CD4-positive, alpha-beta T cell (primary cell): ENCODE results near the gene MPG. TPM values are rescaled to one million over a fixed set of nuclear protein-coding genes. Genes with fewer than 3 reads are reported as not detected.

Experiments
- ATAC-seq: fragments of 200-7000 bp; cut with Tn5 transposase; one replicate; pipeline ENCODE4 v1.10.0; 2022; ENCODE audit warnings: mild to moderate bottlenecking; ENCODE audit not compliant: poor library complexity
- CTCF ChIA-PET: fragments of 350-600 bp; sonication (Branson Sonifier 250); formaldehyde crosslinking; loops from one replicate; lab custom pipeline; 2021; ENCODE audit warnings: antibody characterized with exemption, inconsistent platforms; lab: Charles Lee
- POLR2A ChIA-PET: fragments of 350-600 bp; sonication (Branson Sonifier 250); formaldehyde crosslinking; loops from one replicate; lab custom pipeline; 2021; ENCODE audit warnings: antibody characterized with exemption, inconsistent platforms; lab: Charles Lee
- DNase-seq, 14 experiments: peaks; one replicate each; pipeline ENCODE4 v3.0.0-alpha.2; 2013 to 2020; ENCODE audit warnings: mixed read lengths in 2 of 14
- H3K27ac ChIP-seq, 2 donors: one replicate each; pipeline versions ENCODE4 v1.5.1 to v1.7.0; 2013; ENCODE audit warnings: low read length in 2 of 2, low read depth in 1 of 2, mild to moderate bottlenecking in 1 of 2
- H3K27me3 ChIP-seq, 2 experiments: 1 replicate in 1 of 2; 2 replicates in 1 of 2; pipeline versions ENCODE4 v1.6.1 to v1.7.0; 2013; ENCODE audit warnings: low read length in 2 of 2, control low read depth in 1 of 2, mild to moderate bottlenecking in 1 of 2, moderate library complexity in 1 of 2; ENCODE audit not compliant: insufficient read depth in 2 of 2, control insufficient read depth in 1 of 2
- H3K36me3 ChIP-seq: one replicate; pipeline ENCODE4 v1.6.1; 2013; ENCODE audit warnings: low read length, control low read depth; ENCODE audit not compliant: insufficient read depth
- H3K4me1 ChIP-seq: one replicate; pipeline ENCODE4 v1.6.1; 2013; ENCODE audit warnings: low read length, control low read depth; ENCODE audit not compliant: insufficient read depth
- H3K4me3 ChIP-seq: one replicate; pipeline ENCODE4 v1.5.1; 2013; ENCODE audit warnings: mild to moderate bottlenecking, low read length, moderate library complexity
- H3K9me3 ChIP-seq, 2 experiments: 1 replicate in 1 of 2; 2 replicates in 1 of 2; pipeline versions ENCODE4 v1.6.1 to v1.7.0; 2013; ENCODE audit warnings: low read length in 2 of 2, mild to moderate bottlenecking in 2 of 2, control low read depth in 1 of 2, moderate library complexity in 1 of 2; ENCODE audit not compliant: control insufficient read depth in 1 of 2, insufficient read depth in 1 of 2
- H3K27ac Mint-ChIP-seq: one replicate; pipeline ENCODE4 v1.8.0; 2020; ENCODE audit warnings: mixed read lengths
- H3K27me3 Mint-ChIP-seq: one replicate; pipeline ENCODE4 v1.8.0; 2021; ENCODE audit warnings: mixed read lengths
- H3K36me3 Mint-ChIP-seq: one replicate; pipeline ENCODE4 v1.8.0; 2021; ENCODE audit warnings: low read depth, mixed read lengths
- H3K4me1 Mint-ChIP-seq: one replicate; pipeline ENCODE4 v1.8.0; 2021; ENCODE audit warnings: low read depth, mixed read lengths
- H3K4me3 Mint-ChIP-seq: one replicate; pipeline ENCODE4 v1.8.0; 2020; ENCODE audit warnings: mild to moderate bottlenecking, mixed read lengths
- H3K9me3 Mint-ChIP-seq: one replicate; pipeline ENCODE4 v1.8.0; 2020; ENCODE audit warnings: mixed read lengths
- intact Hi-C, 2 experiments: fragments of 100-400 bp; cut with DNase I in 1 of 2; cut with micrococcal nuclease in 1 of 2; formaldehyde crosslinking; loops; one replicate each; pipeline versions ENCODE4 v1.15.1 to v1.9.0; 2023 to 2025; cut with DNase I, micrococcal nuclease
- total RNA-seq, 174 experiments: library from RNA in 2 of 174; stranded (reverse) in 2 of 174; gene quantifications; one replicate each; pipeline ENCODE4 v1.2.3 and lab custom pipeline; 2021 to 2026
- TF ChIP-seq, protein P1 (sequence below): fragments of 200-600 bp; IDR thresholded peaks from one replicate; pipeline ENCODE4 v1.8.0; 2022; ENCODE audit warnings: antibody characterized with exemption, mild to moderate bottlenecking

The MPG gene
- total RNA-seq, 2 experiments from 2014 or later: 14.1 to 17.1 TPM

DNA sequence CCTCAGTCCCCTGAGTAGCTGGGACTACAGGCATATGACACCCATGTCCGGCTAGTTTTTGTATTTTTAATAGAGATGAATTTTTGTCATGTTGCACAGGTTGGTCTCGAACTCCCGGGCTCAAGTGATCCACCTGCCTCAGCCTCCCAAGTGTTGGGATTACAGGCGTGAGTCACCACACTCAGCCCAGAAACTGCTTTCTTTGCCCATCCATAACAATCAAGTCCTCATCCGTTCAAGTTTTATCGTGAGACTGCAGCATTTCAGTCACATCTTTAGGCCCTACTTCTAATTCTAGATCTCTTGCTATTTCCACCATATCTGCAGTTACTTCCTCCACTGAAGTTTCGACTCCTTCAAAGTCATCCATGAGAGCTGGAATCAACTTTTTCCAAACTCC lies 54.1 kb downstream of the MPG start:
- no peak overlapping the region for H3K27ac Mint-ChIP-seq
- H3K4me1 Mint-ChIP-seq: peaks cover 52% of the 10 kb centered on the region
- Histone ChIP-seq H3K4me3 (no peak overlapping the region), H3K27ac (no peak overlapping the region), H3K36me3 (no peaks in the 10 kb centered on the region), H3K9me3 (no peaks in the 10 kb centered on the region), H3K4me1 (peaks cover 8% of the 10 kb centered on the region), H3K27me3 (no peaks in the 10 kb centered on the region)
- no peaks in the 10 kb centered on the region for H3K9me3 Mint-ChIP-seq
- ChIA-PET CTCF (no interaction called here), POLR2A (no interaction called here)
- DNase-seq: no peak
- H3K36me3 Mint-ChIP-seq: peaks cover 18% of the 10 kb centered on the region
- TF ChIP-seq, protein P1, sequence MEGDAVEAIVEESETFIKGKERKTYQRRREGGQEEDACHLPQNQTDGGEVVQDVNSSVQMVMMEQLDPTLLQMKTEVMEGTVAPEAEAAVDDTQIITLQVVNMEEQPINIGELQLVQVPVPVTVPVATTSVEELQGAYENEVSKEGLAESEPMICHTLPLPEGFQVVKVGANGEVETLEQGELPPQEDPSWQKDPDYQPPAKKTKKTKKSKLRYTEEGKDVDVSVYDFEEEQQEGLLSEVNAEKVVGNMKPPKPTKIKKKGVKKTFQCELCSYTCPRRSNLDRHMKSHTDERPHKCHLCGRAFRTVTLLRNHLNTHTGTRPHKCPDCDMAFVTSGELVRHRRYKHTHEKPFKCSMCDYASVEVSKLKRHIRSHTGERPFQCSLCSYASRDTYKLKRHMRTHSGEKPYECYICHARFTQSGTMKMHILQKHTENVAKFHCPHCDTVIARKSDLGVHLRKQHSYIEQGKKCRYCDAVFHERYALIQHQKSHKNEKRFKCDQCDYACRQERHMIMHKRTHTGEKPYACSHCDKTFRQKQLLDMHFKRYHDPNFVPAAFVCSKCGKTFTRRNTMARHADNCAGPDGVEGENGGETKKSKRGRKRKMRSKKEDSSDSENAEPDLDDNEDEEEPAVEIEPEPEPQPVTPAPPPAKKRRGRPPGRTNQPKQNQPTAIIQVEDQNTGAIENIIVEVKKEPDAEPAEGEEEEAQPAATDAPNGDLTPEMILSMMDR: no peak
- intact Hi-C loops: no loop called here
- H3K27me3 Mint-ChIP-seq: no peaks in the 10 kb centered on the region
- no peak overlapping the region for H3K4me3 Mint-ChIP-seq
- ATAC-seq: no peak

DNA sequence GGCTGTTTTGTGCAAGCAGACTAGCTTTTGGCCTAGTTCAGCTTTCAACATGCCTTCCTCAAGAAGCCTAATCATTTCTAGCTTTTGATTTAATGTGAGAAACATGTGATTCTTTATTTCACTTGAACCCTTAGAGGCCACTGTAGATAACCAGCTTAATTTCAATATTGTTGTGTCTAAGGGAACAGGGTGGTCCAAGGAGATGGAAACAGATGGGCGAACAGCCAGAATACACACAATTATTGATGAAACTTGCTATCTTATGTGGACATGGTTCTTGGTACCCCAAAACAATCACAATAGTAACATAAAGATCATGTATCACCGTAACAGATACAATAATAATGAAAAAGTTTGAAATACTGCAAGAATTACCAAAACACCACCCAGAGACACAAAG lies 55.7 kb downstream of the MPG start:
- Histone ChIP-seq H3K27me3 (no peaks in the 10 kb centered on the region), H3K9me3 (no peaks in the 10 kb centered on the region), H3K4me1 (peaks cover 19% of the 10 kb centered on the region), H3K27ac (no peak overlapping the region), H3K4me3 (no peak overlapping the region), H3K36me3 (no peaks in the 10 kb centered on the region)
- H3K4me3 Mint-ChIP-seq: no peak overlapping the region
- ChIA-PET CTCF (no interaction called here), POLR2A (no interaction called here)
- H3K9me3 Mint-ChIP-seq: no peaks in the 10 kb centered on the region
- no peak for ATAC-seq
- intact Hi-C loops: no loop called here
- H3K36me3 Mint-ChIP-seq: peaks cover 18% of the 10 kb centered on the region
- H3K4me1 Mint-ChIP-seq: peaks cover 55% of the 10 kb centered on the region
- TF ChIP-seq, protein P1: no peak
- DNase-seq: no peak
- H3K27ac Mint-ChIP-seq: no peak overlapping the region
- no peaks in the 10 kb centered on the region for H3K27me3 Mint-ChIP-seq

Other genes with a start within 250 kb of the MPG start
- 1 to 10 TPM; 4.1 TPM for gene POLR3K, start 24.6 kb upstream of the MPG start, total RNA-seq
- 1 to 10 TPM; 4.8 to 5.1 TPM for gene SNRNP25, start 24.4 kb upstream of the MPG start, total RNA-seq
- gene RHBDF1, start 5.6 kb upstream of the MPG start, total RNA-seq: under 1 TPM; 0.33 to 0.34 TPM
- gene NPRL3, start 60.4 kb downstream of the MPG start, total RNA-seq: 10 to 100 TPM; 29.5 to 30.8 TPM
- not detected for gene HBZ, start 74.4 kb downstream of the MPG start, total RNA-seq
- not detected for gene HBM, start 87.8 kb downstream of the MPG start, total RNA-seq
- not detected for gene HBA2, start 94.7 kb downstream of the MPG start, total RNA-seq
- not detected for gene HBA1, start 98.5 kb downstream of the MPG start, total RNA-seq
- gene HBQ1, start 102.2 kb downstream of the MPG start, total RNA-seq: not detected
- 10 to 100 TPM; 94.8 to 98.4 TPM for gene LUC7L, start 151.2 kb downstream of the MPG start, total RNA-seq
- 10 to 100 TPM; 15.6 to 17.0 TPM for gene FAM234A, start 156.6 kb downstream of the MPG start, total RNA-seq
- not detected for gene RGS11, start 197.7 kb downstream of the MPG start, total RNA-seq
- gene ARHGDIG, start 202.4 kb downstream of the MPG start, total RNA-seq: under 1 TPM in 1 of 2 experiments, not detected in 1; 0.42 TPM
- gene PDIA2, start 204.9 kb downstream of the MPG start, total RNA-seq: not detected